K562 (cell line): ENCODE measurements around the gene IRX2. TPM values are rescaled to one million over a fixed set of nuclear protein-coding genes. Genes with fewer than 3 reads are reported as not detected.

ENCODE experiments used
- ATAC-seq: fragments of 200-7000 bp; cut with Tn5 transposase; 3 replicates; pipeline ENCODE4 v1.9.1; 2020; ENCODE audit warnings: moderate library complexity
- BruUV-seq: library from RNA; stranded (reverse); fragments of 400-500 nt; replicated peaks from 2 replicates; lab custom pipeline; 2021; lab: Mats Ljungman, UMichigan
- CTCF ChIA-PET: fragments of 300-600 bp; formaldehyde crosslinking; extraction: SDS; loops from one replicate; lab custom pipeline; 2021; ENCODE audit warnings: low intra/inter-chr PET ratio; lab: Yijun Ruan, JAX
- POLR2A ChIA-PET: fragments of 300-600, 350-650 bp; sonication (Branson Sonifier 250); formaldehyde crosslinking; extraction: SDS; loops from one replicate; lab custom pipeline; 2021; ENCODE audit warnings: antibody characterized with exemption, inconsistent platforms; lab: Yijun Ruan, JAX
- DNase-seq, 4 experiments: peaks; one replicate each; pipeline versions ENCODE4 v3.0.0 to v3.0.0-alpha.2; 2011 to 2018; ENCODE audit warnings: low spot score in 3 of 4, mixed read lengths in 3 of 4; ENCODE audit errors: extremely low read depth in 1 of 4
- FAIRE-seq: peaks from 2 replicates; lab custom pipeline; 2011; peaks lifted over from hg19 to GRCh38; lab: Jason Lieb, UNC
- H2AFZ ChIP-seq: 2 replicates; pipeline ENCODE4 v1.6.0; 2011; ENCODE audit warnings: low read depth, low read length, control low read depth, inconsistent platforms
- H3K27ac ChIP-seq: fragments of 200-600 bp; 3 replicates; pipeline ENCODE4 v1.8.0; 2011; ENCODE audit warnings: low read depth, mild to moderate bottlenecking, control low read depth, inconsistent platforms, low read length, moderate library complexity, mixed read lengths; ENCODE audit errors: extremely low read depth
- H3K27me3 ChIP-seq, 2 experiments: fragments of 300-600 bp in 1 of 2; 2 replicates in 1 of 2; 3 replicates in 1 of 2; pipeline versions ENCODE4 v1.6.0 to v1.8.0; 2011; ENCODE audit warnings: inconsistent platforms in 2 of 2, low read length in 2 of 2, mild to moderate bottlenecking in 1 of 2, mixed read lengths in 1 of 2, moderate library complexity in 1 of 2; ENCODE audit not compliant: control insufficient read depth in 2 of 2, insufficient read depth in 2 of 2
- H3K36me3 ChIP-seq: fragments of 300-600 bp; 3 replicates; pipeline ENCODE4 v1.8.0; 2011; ENCODE audit warnings: mild to moderate bottlenecking, low read length, inconsistent platforms; ENCODE audit not compliant: control insufficient read depth, insufficient read depth
- H3K4me1 ChIP-seq, 2 experiments: fragments of 200-600 bp in 1 of 2; replicated peaks in 1 of 2; 2 replicates in 1 of 2; 3 replicates in 1 of 2; pipeline versions ENCODE4 v1.5.1 to v1.8.0; 2011; ENCODE audit warnings: inconsistent platforms in 2 of 2, low read length in 2 of 2, mild to moderate bottlenecking in 1 of 2, mixed read lengths in 1 of 2, moderate library complexity in 1 of 2; ENCODE audit not compliant: control insufficient read depth in 2 of 2, insufficient read depth in 2 of 2
- H3K4me2 ChIP-seq: 2 replicates; pipeline ENCODE4 v1.6.1; 2011; ENCODE audit warnings: low read length, control low read depth, inconsistent platforms, mixed read lengths; ENCODE audit not compliant: insufficient read depth
- H3K4me3 ChIP-seq: fragments of 200-600 bp; sonication (generic), shearing (Covaris generic); 2 replicates; pipeline ENCODE4 v1.5.1; 2016; ENCODE audit warnings: control low read depth, inconsistent platforms
- H3K79me2 ChIP-seq: fragments of 200-600 bp; 3 replicates; pipeline ENCODE4 v1.8.0; 2011; ENCODE audit warnings: low read length, inconsistent platforms; ENCODE audit not compliant: control insufficient read depth, insufficient read depth
- H3K9ac ChIP-seq, 2 experiments: 2 replicates each; pipeline versions ENCODE4 v1.6.0 to v1.6.1; 2011; ENCODE audit warnings: low read depth in 2 of 2, low read length in 2 of 2, control low read depth in 1 of 2, inconsistent platforms in 1 of 2, mild to moderate bottlenecking in 1 of 2, mixed read lengths in 1 of 2; ENCODE audit not compliant: insufficient read depth in 1 of 2
- H3K9me1 ChIP-seq: one replicate; pipeline ENCODE4 v1.6.0; 2011; ENCODE audit warnings: inconsistent platforms, mild to moderate bottlenecking, low read length, moderate library complexity; ENCODE audit not compliant: control insufficient read depth, insufficient read depth
- H3K9me3 ChIP-seq: replicated peaks from 2 replicates; pipeline ENCODE4 v1.5.1; 2011; ENCODE audit warnings: low read depth, low read length, inconsistent platforms; ENCODE audit not compliant: control insufficient read depth, insufficient read depth
- H4K20me1 ChIP-seq: replicated peaks from 2 replicates; pipeline ENCODE4 v1.6.1; 2011; ENCODE audit warnings: low read length, inconsistent platforms, mixed read lengths; ENCODE audit not compliant: control insufficient read depth, insufficient read depth
- ADNP ChIP-seq: fragments of 200-800 bp; sonication (Bioruptor generic); IDR thresholded peaks from 2 replicates; pipeline ENCODE4 v1.6.1; 2016; ENCODE audit warnings: missing genetic modification characterization, missing compliant biosample characterization
- ARID1B ChIP-seq: fragments of 450-650 bp; IDR thresholded peaks from 2 replicates; pipeline ENCODE4 v1.6.1; 2016; ENCODE audit warnings: antibody characterized with exemption, mild to moderate bottlenecking, inconsistent platforms
- RAD51 ChIP-seq: fragments of 450-650 bp; IDR thresholded peaks from 2 replicates; pipeline ENCODE4 v1.7.1; 2016; ENCODE audit warnings: low read depth, mild to moderate bottlenecking, borderline replicate concordance
- WGBS: fragments of 100-300 bp; shearing (Covaris generic); methylation state at CpG from one replicate; pipeline ENCODE4 v1.1.6; 2016; ENCODE audit warnings: low coverage, mixed read lengths; ENCODE audit not compliant: insufficient coverage; ENCODE audit errors: missing lambda C conversion rate; 5-methylcytosine and 5-hydroxymethylcytosine counted together
- in situ Hi-C: fragments of 300-500 bp; cut with MboI; formaldehyde crosslinking; loops from 4 replicates; pipeline ENCODE4 v1.15.0; 2018; ENCODE audit warnings: inconsistent platforms, mixed read lengths
- intact Hi-C: fragments of 100-400 bp; cut with micrococcal nuclease; formaldehyde crosslinking; loops from 2 replicates; pipeline ENCODE4 v1.14.2; 2022
- polyA plus RNA-seq, 8 experiments: library from polyadenylated mRNA; depleted of rRNA in 4 of 8; stranded (reverse) in 5 of 8; unstranded in 3 of 8; fragments of >200 nt; fragmentation: Nextera tagmentation in 2 of 8; fragmentation: Illumina TruSeq in 1 of 8; extraction: Ambion mirVana in 2 of 8; extraction: Trizol in 1 of 8; gene quantifications; 2 replicates each; pipeline versions ENCODE4 v1.2.1 to v1.2.3, GENCODE V29; 2011 to 2014; ENCODE audit warnings: inconsistent platforms in 1 of 8, missing spikeins in 1 of 8
- total RNA-seq, 7 experiments: library from RNA; depleted of rRNA in 6 of 7; stranded (reverse); fragments of >200 nt in 6 of 7; fragmentation: Illumina TruSeq in 2 of 7; extraction: Trizol in 2 of 7; gene quantifications; 2 replicates each; pipeline versions ENCODE4 v1.2.1 to v1.2.3, GENCODE V29; 2011 to 2021; ENCODE audit warnings: low replicate concordance in 1 of 7

The IRX2 gene
- total and polyA plus RNA-seq, 9 of the 15 experiments (the other 6 are each of a cell fraction or from before 2014, with no cell fraction given): 0.13 TPM; not detected in 8

- TF ChIP-seq ARID1B (no peak), RAD51 (no peak)
- TF ChIP-seq, all 486 proteins: peak for 0
Observed at GRCh38 chr5:2742921-2743679, 8.4 kb downstream of the IRX2 start (continued).

GRCh38 chr5:2741956-2742355, 9.5 kb downstream of the IRX2 start:
- Histone ChIP-seq H3K9ac (no peak overlapping the region), H3K9me3 (no peaks in the 10 kb centered on the region), H4K20me1 (no peaks in the 10 kb centered on the region), H2AFZ (no peak overlapping the region), H3K4me3 (no peak overlapping the region), H3K9me1 (no peaks in the 10 kb centered on the region), H3K27ac (no peak overlapping the region), H3K27me3 (peaks cover 27 to 43% of the 10 kb centered on the region in 2 experiments; a peak in 4 of 5 replicates), H3K79me2 (no peaks in the 10 kb centered on the region), H3K4me2 (no peak overlapping the region), H3K36me3 (no peaks in the 10 kb centered on the region), H3K4me1 (peaks cover 0 to 13% of the 10 kb centered on the region in 2 experiments; a peak in 1 of 5 replicates)
- no peak for TF ChIP-seq ADNP
- in situ Hi-C loops (no loop called here), intact Hi-C loops (no loop called here)
- ChIA-PET CTCF (no interaction called here), POLR2A (no interaction called here)
- ATAC-seq: no peak
- 2% methylated on average over 3 of the region's 3 CpGs for WGBS
- no peak for FAIRE-seq
- no TSS peak for BruUV-seq
- DNase-seq: no peak
